ENCODE results near the gene TMC2.
A peak's percentile ranks its signal among the peaks of the same experiment; 100 is the strongest.

The TMC2 gene

DNA sequence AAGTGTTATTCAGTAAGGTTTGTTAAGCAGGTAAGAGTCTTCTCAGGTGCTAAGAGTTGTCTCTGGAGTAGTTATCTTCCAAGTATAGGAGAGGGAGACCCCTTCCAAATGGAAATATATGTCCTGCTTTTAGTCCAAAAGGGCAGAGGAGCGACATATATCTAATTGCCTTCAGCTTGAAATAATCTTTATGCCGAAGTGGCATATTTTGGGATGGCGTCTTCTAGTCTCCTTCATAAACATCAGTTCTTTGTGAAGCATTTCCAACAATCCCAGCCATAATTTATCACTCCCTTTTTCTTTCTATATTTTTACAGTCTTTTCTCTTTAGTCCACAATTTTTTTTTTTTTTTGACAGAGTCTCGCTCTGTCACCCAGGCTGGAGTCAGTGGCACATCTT, 6.0 kb downstream of the TMC2 start:
- Histone ChIP-seq H3K27me3 (ENCODE audit: insufficient read depth, low read depth, severe bottlenecking) (no peaks in the 10 kb centered on the region), H3K9me3 (ENCODE audit: severe bottlenecking) (no peaks in the 10 kb centered on the region), H3K27ac (no peak overlapping the region), H3K36me3 (no peaks in the 10 kb centered on the region), H3K4me3 (ENCODE audit: low read depth, low read length) (no peak overlapping the region)
- TF ChIP-seq, protein P1, sequence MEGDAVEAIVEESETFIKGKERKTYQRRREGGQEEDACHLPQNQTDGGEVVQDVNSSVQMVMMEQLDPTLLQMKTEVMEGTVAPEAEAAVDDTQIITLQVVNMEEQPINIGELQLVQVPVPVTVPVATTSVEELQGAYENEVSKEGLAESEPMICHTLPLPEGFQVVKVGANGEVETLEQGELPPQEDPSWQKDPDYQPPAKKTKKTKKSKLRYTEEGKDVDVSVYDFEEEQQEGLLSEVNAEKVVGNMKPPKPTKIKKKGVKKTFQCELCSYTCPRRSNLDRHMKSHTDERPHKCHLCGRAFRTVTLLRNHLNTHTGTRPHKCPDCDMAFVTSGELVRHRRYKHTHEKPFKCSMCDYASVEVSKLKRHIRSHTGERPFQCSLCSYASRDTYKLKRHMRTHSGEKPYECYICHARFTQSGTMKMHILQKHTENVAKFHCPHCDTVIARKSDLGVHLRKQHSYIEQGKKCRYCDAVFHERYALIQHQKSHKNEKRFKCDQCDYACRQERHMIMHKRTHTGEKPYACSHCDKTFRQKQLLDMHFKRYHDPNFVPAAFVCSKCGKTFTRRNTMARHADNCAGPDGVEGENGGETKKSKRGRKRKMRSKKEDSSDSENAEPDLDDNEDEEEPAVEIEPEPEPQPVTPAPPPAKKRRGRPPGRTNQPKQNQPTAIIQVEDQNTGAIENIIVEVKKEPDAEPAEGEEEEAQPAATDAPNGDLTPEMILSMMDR (IDR thresholded peaks at IDR 0.05; ENCODE audit: low read depth, low read length) = no peak
- no peak for DNase-seq

DNA sequence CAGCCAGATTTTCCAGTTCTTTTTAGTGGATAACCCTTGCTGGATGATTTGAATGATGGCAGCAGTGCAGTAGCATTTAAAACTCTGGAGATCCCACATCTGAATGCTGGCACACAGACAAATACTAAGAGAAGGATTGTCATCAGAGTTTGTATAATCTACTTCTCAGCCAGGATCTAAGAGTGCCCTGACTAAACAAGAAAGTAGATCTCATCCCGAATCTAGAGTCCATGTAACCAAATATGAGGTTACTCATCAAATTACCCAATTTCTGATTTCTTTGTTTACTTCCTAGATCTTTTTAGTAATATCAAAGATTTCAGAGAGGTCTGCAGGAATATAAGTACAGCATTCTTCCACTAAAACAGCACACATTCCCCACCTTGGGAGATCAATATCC, 7.8 kb downstream of the TMC2 start:
- Histone ChIP-seq H3K27me3 (ENCODE audit: insufficient read depth, low read depth, severe bottlenecking) (no peaks in the 10 kb centered on the region), H3K4me3 (ENCODE audit: low read depth, low read length) (no peak overlapping the region), H3K27ac (no peak overlapping the region), H3K9me3 (ENCODE audit: severe bottlenecking) (no peaks in the 10 kb centered on the region), H3K36me3 (no peaks in the 10 kb centered on the region)
- TF ChIP-seq, protein P1 (IDR thresholded peaks at IDR 0.05; ENCODE audit: low read depth, low read length) = no peak
- no peak for DNase-seq

DNA sequence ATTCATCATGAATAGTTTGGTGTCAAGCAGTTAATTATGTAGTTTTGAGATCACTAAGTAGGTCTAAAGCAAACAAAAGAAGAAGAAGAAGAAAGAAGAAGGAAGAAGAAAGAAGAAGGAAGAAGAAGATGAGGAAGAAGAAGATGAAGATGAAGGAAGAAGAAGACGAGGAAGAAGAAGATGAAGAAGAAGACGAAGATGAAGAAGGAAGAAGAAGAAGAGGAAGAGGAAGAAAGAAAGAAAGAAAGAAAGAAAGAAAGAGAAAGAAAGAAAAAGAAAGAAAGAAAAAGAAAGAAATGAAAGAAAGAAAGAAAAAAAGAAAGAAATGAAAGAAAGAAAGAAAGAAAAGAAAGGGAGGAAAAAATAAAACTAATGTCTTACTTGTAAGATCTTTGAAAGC, 9.2 kb downstream of the TMC2 start:
- TF ChIP-seq, protein P1 (IDR thresholded peaks at IDR 0.05; ENCODE audit: low read depth, low read length) = no peak
- no peaks in the 10 kb centered on the region for H3K9me3 ChIP-seq (ENCODE audit: severe bottlenecking)
- no peaks in the 10 kb centered on the region for H3K27me3 ChIP-seq (ENCODE audit: insufficient read depth, low read depth, severe bottlenecking)
- no peaks in the 10 kb centered on the region for H3K36me3 ChIP-seq
- DNase-seq = no peak
- no peak overlapping the region for H3K27ac ChIP-seq
- no peak overlapping the region for H3K4me3 ChIP-seq (ENCODE audit: low read depth, low read length)

DNA sequence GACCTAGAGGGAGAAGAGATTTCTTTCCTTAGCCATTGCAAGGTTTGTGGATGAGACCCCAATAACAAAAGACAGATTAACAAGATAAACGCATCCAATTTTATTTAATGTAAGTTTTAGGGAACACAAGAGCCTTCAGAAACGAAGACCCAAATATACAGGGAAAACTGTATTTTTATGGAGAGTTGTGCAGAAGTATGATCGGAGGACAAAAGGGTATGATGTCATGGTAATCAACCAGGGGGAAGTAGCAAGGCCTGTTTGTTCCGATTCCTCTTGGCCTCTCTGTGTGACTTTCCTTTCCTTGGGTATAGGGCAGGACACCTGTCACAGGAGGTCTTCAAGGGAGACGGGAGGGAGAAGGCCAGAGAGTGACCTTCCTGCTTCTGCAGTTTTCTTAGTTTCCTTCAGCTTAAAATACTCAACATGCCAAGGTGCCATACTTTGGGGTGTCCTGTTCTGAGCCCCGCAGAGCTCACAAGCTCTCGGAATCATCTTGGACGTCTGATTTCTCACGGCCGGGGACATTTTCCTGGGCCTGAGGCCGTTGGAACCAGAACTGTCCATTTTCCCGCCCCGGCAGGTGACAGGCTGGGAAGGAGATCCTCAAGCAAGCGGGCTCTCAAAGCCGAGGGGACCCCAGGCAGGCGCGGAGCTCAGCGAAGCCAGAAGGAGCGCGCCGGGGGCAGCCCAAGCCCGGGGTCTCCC, 21.7 kb downstream of the TMC2 start:
- H3K27ac ChIP-seq = no peak overlapping the region
- DNase-seq = no peak
- no peak overlapping the region for H3K4me3 ChIP-seq (ENCODE audit: low read depth, low read length)
- TF ChIP-seq, protein P1 (IDR thresholded peaks at IDR 0.05; ENCODE audit: low read depth, low read length) = no peak
- no peaks in the 10 kb centered on the region for H3K9me3 ChIP-seq (ENCODE audit: severe bottlenecking)
- no peaks in the 10 kb centered on the region for H3K36me3 ChIP-seq
- H3K27me3 ChIP-seq (ENCODE audit: insufficient read depth, low read depth, severe bottlenecking) = peaks cover 5% of the 10 kb centered on the region

DNA sequence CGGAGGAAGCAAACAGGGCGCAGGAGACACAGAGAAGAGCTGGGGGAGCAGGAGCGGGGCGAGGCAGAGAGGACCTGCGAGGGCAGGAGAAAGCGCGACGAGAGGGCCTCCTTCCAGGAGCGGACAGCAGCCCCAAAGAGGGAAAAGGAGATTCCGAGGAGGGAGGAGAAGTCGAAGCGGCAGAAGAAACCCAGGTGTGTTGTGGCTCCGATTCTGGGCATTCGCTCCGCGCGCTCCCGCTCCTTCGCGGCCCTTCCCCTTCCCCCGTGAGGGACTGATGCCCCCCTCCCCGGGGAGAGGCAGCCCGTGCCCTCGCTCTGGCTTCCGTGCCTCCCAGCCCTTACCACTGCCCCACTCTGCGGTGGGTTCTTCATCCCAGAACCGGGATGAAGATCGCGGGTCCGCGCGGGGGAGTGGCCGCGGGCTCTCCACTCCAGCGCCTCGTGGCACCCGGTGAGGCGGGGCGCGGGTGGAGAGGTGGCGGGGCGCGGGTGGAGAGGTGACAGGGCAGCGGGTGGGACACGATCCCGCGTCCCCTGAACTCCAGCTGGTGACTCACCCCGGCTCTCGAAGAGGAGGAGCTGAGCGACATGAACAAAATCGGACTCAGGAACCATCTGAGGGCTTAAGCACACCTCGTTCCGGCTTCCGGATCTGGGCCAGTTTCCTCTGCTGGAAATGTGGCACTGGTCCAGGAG, 22.4 kb downstream of the TMC2 start:
- H3K27me3 ChIP-seq (ENCODE audit: insufficient read depth, low read depth, severe bottlenecking) = peaks cover 5% of the 10 kb centered on the region
- peak overlapping the region; percentile 18 for H3K4me3 ChIP-seq (ENCODE audit: low read depth, low read length)
- no peaks in the 10 kb centered on the region for H3K9me3 ChIP-seq (ENCODE audit: severe bottlenecking)
- no peaks in the 10 kb centered on the region for H3K36me3 ChIP-seq
- no peak for DNase-seq
- TF ChIP-seq, protein P1 (IDR thresholded peaks at IDR 0.05; ENCODE audit: low read depth, low read length) = no peak
- H3K27ac ChIP-seq = no peak overlapping the region

Measured in WERI-Rb-1 (cell line).